GM08714 (cell line): ENCODE data around the gene CCDC117.
"Not testable (repeated sequence)": the region's sequence is repeated elsewhere in the genome, so short reads cannot be mapped to it uniquely, and the experiment has no call there.

Experiments used
- H3K4me3 ChIP-seq: fragments of 200-500 bp; sonication (Bioruptor generic); 2 replicates; pipeline ENCODE4 v1.5.1; 2014; ENCODE audit warnings: mild to moderate bottlenecking, low read length, inconsistent platforms
- ZNF274 ChIP-seq: IDR thresholded peaks from 2 replicates; pipeline ENCODE4 v1.6.1; 2012; ENCODE audit warnings: mild to moderate bottlenecking, low read depth, low read length

Gene CCDC117

DNA sequence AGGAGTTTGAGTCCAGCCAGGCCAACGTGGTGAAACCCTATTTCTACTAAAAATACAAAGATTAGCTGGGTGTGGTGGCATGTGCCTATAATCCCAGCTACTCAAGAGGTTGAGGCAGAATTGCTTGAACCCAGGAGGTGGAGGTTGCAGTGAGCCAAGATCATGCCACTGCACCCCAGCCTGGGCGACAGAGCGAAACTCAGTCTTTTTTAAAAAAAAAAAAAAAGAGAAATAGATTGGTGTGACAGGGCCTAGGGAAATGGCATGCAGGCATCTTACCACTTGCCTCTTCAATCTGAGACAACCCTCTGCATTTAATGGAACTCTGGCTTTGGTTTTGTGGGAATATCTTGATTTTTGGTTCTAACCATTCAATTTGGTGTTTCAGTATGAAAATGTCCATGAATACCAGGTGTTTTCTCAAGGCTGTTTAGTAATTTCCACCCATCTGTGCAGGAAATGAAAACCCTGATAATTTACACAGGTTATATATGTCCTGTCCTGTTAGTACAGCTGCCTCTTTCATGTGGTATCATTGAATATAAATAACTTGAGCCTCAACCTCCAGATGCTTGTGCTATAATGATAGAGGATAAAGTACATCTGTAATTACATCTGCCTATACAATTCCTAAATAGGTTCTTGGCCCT, 19.5 kb downstream of the CCDC117 start:
- TF ChIP-seq ZNF274, result no peak
- no peak overlapping the region; the same call in 1 of the 2 replicates for H3K4me3 ChIP-seq

DNA sequence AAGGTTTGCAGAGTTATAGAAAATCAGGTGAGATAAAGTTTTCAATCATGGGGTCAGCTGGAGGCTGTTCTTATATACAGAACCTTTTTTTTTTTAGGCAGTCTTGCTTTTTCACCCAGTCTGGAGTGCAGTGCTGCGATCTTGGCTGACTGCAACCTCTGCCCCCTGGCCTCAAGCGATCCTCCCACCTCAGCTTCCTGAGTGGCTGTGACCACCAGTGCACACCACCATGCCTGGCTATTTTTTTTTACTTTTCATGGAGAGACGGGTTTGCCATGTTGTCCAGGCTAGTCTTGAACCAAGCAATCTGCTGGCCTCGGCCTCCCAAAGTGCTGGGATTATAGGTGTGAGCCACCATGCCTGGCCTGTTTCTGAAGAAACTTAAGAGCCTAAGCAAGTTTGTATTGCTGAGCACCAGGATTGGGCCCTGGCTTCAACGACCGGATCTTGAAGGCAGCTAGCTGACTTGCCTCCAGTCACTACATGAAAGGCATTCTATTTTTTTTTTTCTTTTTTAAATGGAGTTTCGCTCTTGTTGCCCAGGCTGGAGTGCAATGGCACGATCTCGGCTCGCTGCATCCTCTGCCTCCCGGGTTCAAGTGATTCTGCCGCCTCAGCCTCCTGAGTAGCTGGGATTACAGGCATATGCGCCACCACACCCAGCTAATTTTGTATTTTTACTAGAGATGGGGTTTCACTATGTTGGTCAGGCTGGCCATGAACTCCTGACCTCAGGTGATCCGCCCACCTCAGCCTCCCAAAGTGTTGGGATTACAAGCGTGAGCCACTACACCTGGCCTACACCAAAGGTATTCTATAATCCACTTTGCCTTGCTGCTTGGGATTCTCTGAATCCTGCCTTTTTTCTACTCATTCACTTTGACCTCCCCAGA, 20.2 kb downstream of the CCDC117 start:
- no peak for TF ChIP-seq ZNF274
- H3K4me3 ChIP-seq, result no peak overlapping the region; the same call in 1 of the 2 replicates

DNA sequence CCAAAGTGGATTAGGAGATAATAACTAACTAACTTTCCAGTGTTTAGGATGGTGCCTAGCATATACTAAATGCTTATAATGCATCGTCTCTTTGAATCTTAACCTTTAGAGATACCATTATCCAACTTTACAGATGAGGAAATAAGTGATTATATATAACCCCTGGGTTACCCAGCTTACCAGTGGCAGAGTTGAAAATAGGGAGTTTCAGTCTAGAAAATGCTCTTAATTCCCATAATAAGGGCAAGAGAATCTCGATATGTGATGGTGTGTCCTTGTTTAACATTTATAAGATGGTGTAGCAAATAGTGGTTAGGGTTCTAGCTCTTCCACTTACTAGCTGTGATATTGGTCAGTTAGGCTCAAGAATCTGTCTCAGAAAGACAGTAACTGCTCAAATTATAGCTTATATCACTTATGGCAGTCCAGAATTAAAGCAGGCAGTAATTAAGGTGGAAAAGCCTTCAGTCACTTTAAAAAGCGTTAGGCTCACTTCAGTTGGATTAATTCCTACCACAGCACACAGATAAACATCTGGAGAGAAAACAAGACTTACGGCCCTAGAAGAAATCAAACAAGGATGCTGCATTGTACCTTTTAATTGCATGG, 21.6 kb downstream of the CCDC117 start:
- no peak overlapping the region for H3K4me3 ChIP-seq
- TF ChIP-seq ZNF274, result no peak

GRCh38 chr22:28795071-28795693, 22.7 kb downstream of the CCDC117 start:
- no peak overlapping the region; the same call in 1 of the 2 replicates for H3K4me3 ChIP-seq
- no peak for TF ChIP-seq ZNF274

DNA sequence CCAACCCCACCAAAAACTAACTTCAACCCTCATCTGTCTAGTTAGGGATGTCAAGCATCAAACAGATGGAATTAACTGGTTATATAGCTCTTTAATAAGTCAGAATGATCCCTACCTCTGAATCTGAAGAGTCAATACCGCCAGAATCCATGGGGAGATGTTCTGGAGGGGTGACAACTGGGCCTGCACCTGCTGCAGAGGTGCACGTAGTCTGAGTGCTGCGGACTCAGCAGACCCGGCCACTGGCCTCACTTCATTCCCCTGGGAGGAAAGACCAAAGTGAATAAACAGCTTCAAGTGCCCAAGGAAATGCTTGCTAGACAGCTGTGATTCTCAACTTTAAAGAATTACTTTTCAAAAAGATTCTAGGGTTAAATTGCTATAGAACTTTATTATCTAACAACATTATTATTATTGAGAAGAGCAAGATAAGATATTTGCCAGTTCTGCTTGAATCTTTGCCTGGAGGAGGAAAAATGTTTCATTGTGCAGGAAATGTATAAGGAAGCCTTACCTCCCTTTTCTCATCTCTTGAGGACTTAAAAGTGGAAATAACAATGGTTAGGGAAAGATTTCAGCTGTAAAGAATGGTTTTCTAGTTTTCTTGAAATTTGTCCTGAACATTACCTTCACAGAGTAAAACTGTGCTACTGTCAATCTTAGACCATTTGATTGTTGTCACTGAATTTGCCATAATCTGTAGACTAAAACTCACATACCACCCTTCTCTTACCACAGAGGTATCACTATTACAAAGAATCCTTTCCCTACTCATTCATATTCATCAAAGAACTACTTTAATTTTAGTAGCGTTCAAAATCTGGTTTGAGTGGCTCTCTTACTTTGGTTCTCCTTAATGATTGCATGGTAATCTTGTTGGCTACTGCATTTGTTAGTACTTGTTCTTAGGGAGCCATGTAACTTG, 23.7 kb downstream of the CCDC117 start:
- 0 out of 2 replicates have a peak overlapping the region, but pooled peaks have one; percentile 46 for H3K4me3 ChIP-seq
- no peak for TF ChIP-seq ZNF274

GRCh38 chr22:28798810-28799605, 26.5 kb downstream of the CCDC117 start:
- TF ChIP-seq ZNF274, result no peak
- H3K4me3 ChIP-seq, result peak overlapping the region; percentile 98

DNA sequence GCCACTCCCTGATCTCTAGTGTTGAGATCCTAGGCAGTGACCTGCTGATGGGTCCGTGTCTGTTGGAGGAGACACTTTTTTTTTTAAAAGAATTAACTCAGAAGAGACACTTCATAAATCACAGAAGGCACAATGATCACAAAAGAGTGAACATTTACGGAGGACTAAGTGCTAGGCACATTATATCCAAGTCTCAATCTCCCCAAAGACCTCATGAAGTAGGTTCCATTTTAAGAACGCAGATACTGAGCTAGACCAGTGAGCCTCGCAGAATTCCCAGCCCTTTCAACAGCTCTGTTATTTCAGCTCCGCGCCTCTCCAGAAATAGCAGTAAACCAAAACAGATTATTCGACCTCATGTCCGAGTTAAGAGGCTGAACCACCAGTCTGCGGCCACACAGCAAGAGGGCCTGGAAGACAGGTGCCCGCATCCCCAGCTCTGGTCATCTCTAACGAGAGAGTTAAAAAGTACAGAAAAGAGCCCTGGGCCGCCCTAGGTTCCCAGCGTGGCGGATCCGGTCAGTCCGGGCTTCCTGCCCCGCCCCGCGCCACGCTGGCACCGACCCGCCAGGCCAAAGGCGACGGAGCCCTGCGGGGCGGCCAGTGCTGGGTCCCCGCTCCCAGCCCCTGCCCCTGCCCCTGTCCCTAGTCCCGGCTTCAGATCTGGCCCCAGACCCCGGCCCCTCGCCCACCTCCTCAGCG, 27.3 kb downstream of the CCDC117 start:
- TF ChIP-seq ZNF274, result no peak
- peak overlapping the region; percentile 98 for H3K4me3 ChIP-seq

- peak within 1 kb of the TSS; percentile 98 for H3K4me3 ChIP-seq
- no peak for TF ChIP-seq ZNF274
These were observed 28.0 kb downstream of the CCDC117 start, which contains the start of gene XBP1 for GRCh38 chr22:28800308-28801041. Gene XBP1 (minus strand): TSS chr22:28800569.

- H3K4me3 ChIP-seq, result peak overlapping the region; percentile 98; the same call in 1 of the 2 replicates
- TF ChIP-seq ZNF274, result no peak
These were observed 29.5 kb downstream of the CCDC117 start for GRCh38 chr22:28801845-28802594.

DNA sequence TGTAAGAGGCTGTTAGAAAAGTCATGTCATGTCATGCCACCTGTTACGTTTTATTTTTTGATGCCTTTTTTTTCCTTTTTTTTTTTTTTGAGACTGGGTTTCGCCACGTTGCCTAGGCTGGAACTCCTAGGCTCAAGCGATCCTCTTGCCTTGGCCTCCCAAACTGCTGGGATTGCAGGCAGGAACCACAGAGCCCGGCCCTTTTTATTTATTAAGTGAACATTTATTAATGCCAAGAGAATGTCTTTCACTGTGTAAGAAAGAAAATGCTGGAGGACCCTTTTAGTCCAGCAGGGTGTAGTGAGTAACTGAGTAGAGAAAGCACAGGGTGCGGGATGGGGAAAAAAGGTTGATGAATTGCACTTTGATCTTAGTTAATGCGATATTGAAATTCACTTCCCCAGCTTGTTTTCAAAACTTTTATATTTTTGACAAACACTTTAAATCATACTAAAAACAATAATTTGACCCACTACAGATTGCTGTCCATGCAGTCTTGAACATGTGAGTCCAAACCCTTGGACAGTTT, 30.2 kb downstream of the CCDC117 start:
- H3K4me3 ChIP-seq, result peak overlapping the region; percentile 98; the same call in 1 of the 2 replicates
- no peak for TF ChIP-seq ZNF274

GRCh38 chr22:28805426-28805825, 32.9 kb downstream of the CCDC117 start:
- H3K4me3 ChIP-seq, result not testable (repeated sequence)
